Stimulated activated CD4-positive, alpha-beta T cell treated with anti-CD3 and anti-CD28 coated beads, Interleukin-2, amount 100 ng/mL, for 24 hours (primary cell): ENCODE results near the gene TAGLN3.

Experiments used
- DNase-seq, 2 donors: peaks; one replicate each; pipeline ENCODE4 v3.0.0-alpha.2; 2020

The TAGLN3 gene

DNA sequence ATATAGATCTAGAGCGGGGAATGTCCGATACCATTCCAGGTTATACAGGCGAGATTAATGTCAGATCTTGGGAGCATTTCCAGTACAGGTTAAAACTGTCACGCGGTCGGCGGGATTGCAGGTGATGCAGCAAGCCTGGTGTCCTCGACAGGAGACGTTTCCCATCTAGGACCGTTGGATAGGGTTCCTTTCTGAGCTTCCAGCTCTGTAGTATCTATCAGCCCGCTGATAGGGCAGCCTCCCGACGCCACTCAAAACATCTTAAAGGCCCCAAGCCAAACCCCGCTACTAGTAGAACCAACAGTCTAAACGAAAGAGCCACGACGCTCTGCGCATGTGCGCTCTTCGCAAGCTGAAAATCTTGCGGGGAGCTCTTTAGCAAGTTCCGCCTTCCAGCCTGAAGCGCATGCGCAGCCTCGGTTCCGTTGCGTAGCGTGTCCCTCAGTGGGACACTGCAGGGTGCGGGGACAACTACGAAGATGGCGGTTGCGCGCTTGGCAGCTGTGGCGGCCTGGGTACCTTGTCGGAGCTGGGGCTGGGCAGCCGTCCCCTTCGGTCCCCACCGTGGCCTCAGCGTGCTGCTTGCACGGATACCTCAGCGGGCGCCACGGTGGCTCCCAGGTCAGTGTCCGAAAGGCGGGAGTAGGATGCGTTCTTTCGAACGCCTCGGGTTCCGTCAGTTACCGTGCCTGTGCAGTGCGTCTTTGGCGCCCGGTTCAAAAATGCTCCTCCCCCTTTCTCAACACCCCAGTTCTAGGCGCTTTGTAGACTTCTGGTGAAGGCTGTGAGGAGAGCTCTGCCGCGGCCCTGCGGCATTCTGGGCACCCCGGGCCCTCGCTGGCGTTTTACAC, 19.9 kb upstream of the TAGLN3 start, which contains the start of gene ABHD10:
TSS of gene ABHD10 (plus strand) at position 444 of the 851 bp plus-strand sequence. CDS start at position 480, 36 bp downstream.
- DNase-seq, result peak; percentile 97 to 98

GRCh38 chr3:111979434-111980038, 19.2 kb upstream of the TAGLN3 start:
- no peak for DNase-seq

GRCh38 chr3:111980716-111981456, 17.8 kb upstream of the TAGLN3 start:
- DNase-seq, result peak; percentile 48 to 65

GRCh38 chr3:111981457-111981763, 17.3 kb upstream of the TAGLN3 start:
- no peak for DNase-seq

DNA sequence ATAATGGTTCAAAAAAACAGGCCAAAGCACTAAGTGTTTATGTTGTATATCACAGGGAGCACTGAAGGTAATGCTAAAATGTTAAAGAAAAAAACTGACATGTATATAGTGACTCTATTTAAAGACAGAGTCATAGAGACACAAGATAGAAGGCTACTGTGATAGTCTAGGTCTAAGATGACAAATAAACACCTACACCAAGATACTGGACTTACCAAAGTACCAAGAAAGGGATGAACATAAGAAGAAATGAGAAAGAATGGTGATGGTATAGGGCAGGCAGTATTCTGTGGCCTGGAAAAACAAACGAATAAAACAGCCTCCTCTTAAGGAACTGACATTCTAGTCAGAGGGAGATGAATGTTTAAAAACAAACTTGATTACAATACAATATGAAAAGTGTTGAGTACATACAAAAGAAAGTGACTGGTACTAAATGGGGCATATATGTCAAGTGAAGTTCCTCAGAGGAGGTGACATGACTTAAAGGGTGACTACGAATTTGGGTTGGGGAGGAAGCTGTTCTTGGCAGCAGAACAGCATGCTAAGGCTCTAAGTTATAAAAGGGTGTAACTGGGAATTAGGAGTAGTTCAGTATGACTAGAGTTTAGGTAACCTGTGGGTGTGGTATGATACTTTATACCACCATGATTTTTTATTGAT, 14.0 kb upstream of the TAGLN3 start:
- no peak for DNase-seq

DNA sequence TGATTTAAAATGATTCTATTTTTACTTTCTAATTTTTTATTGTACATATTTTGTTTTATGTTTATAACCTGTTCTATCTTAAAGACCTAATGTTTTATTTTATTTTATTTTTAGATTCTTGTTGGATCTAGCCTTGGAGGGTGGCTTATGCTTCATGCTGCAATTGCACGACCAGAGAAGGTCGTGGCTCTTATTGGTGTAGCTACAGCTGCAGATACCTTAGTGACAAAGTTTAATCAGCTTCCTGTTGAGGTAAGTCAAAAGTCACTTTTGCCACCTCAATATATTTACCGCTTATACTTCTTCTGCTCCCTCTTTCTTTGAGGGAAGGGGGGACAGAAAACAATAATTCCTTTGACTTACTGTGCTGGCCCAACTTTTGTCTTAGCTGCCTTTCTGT, 11.9 kb upstream of the TAGLN3 start:
- no peak for DNase-seq

GRCh38 chr3:111989061-111989678, 9.6 kb upstream of the TAGLN3 start:
- DNase-seq, result no peak

DNA sequence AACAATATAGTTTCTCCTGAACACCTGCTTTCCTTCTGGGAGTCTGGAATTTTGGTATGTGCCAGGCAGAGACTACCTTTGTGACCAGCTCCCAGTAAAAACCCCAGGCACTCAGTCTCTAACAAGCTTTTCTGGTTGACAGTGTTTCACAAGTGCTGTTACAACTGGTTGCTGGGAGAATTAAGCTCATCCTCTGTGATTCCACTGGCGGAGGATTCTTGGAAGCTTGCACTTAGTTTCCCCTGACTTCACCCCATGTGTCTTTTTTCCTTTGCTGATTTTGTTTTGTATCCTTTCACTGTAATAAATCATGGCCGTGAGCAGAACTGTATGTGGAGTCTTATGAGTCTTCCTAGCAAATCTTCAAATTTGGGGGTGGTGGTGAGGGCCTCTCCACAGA, 5.7 kb upstream of the TAGLN3 start:
- DNase-seq, result no peak

DNA sequence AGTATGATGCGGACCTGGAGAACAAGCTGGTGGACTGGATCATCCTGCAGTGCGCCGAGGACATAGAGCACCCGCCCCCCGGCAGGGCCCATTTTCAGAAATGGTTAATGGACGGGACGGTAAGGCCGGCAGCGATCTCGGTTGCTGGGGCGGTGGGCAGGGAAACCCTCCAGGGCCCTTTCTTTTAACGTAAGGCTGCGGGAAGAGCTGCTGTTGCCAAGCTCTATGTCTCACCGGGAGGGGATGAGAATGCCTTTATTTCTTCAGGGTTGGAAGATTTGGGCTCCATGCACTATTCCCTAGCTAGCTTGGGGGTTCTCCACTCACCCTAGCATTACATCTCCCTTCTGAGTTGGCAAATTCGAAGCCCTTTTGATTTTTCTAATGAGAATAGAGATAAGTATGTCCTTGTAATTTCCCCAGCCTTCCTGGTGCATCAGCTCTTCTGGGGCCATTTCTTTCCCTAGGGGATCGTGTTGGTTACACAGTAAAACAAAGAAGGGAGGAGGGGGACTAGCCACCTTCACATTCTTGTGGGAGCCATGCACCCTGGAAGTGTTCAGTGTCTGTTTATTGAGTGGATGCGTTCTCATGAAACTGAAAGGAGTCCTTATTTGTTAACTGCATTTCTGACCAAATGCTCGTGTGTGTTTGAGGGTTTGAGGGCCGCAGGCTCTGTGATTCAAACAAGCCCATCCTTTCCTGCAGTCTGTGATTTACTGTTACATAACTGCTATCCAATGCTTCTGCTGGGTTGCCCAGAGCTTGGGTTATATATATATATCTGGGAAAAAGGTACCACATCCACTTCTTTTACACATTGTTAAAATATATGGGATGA, 982 bp downstream of the TAGLN3 start:
- no peak for DNase-seq

DNA sequence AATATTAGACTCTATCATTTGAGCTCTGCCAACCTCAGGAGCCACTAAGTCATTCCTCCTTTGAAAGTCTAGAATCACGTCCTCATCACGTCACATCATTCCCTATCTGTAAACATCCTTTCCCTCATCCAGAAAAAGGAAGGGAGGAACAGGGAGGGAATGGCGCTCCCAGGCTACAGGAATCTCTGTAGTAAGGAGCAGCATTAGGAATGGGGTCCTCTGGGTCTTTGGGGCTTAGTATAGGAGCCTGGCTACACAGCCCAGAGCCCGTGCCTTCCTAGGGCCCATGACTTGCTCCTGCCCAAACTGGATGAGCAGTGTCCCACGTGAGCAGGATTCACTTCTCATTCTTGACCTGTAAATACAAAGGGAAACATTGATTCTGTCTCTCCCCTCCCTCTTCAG, 1.6 kb downstream of the TAGLN3 start:
- no peak for DNase-seq

GRCh38 chr3:112000966-112001365, 2.2 kb downstream of the TAGLN3 start:
- DNase-seq, result no peak

- DNase-seq, result no peak
Observed at GRCh38 chr3:112001526-112001925, 2.8 kb downstream of the TAGLN3 start.

GRCh38 chr3:112002096-112002971, 3.6 kb downstream of the TAGLN3 start:
- peak; percentile 50 to 63 for DNase-seq

- no peak for DNase-seq
Observed at GRCh38 chr3:112003321-112004080, 4.8 kb downstream of the TAGLN3 start.

GRCh38 chr3:112004187-112004586, 5.5 kb downstream of the TAGLN3 start:
- DNase-seq, result no peak

DNA sequence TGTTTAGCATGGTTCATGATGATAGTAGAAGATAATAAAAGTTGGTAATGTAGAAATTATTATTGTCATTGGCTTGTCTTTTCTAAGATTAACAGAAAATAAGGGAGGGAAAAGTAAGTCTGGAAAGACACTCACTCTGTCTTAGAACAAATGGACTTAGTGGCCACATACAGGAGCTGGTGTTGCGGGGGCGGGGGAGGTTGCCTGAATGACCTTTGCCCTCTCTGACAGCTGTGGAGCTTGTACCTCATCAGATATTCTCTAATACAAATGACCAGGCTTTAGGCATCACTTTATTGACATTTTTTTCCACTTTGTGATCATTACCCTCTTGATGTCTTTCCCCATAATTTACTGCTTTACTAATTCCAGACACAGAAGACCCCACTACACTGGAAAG, 5.9 kb downstream of the TAGLN3 start:
- DNase-seq, result no peak

GRCh38 chr3:112005091-112005672, 6.5 kb downstream of the TAGLN3 start:
- no peak for DNase-seq

- no peak for DNase-seq
Observed at GRCh38 chr3:112007633-112008032, 8.9 kb downstream of the TAGLN3 start.

GRCh38 chr3:112009670-112010069, 10.9 kb downstream of the TAGLN3 start:
- DNase-seq, result no peak

DNA sequence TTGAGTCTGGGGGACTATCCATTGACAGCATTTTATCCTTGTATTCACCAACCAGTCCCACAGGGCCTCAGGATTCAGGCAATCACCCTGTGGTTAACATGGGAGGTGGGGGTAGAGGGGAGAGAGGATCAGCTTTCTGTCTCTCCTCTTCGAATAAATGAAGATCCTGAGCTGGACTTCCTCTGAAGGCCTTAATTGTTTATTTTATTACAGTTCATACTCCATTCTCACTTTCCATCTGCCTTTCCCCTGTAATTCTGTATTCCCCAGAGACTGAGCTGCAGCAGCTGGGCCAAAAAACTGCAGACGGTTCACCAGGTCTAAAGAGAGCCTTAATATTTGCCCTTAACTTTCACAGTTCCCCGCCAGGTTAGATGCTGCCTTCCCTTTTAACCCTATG, 11.9 kb downstream of the TAGLN3 start:
- DNase-seq, result no peak
